HG03175 (cell line): Measurements from ENCODE around the gene NRG2.
A peak's percentile ranks its signal among the peaks of the same experiment; 100 is the strongest.

Experiments
- ATAC-seq: cut with Tn5 transposase; IDR thresholded peaks from one replicate; pipeline ENCODE4 v1.9.1; 2021; ENCODE audit warnings: mild to moderate bottlenecking, moderate library complexity; ENCODE audit not compliant: unreplicated experiment

The NRG2 gene

DNA sequence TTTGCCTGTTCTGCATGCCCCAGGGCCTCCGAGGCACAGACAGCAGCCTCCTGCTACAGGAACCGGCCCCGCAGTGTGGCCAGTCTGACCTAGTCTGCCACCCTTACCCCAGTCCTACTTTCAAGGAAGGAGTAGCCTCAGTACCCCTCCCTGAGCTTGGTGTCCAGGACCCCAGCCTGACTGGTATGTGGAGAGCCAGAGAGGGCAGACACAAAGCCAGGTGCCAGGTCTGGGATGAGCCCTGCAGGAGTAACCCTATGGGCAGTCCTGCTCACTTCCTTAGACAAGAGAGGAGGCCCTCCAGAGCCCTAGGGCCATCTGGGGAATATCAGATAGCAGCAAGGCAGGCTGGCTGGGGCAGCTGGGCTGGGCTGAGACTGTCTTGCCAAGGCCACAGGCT lies 67.8 kb downstream of the NRG2 start:
- no peak for ATAC-seq

DNA sequence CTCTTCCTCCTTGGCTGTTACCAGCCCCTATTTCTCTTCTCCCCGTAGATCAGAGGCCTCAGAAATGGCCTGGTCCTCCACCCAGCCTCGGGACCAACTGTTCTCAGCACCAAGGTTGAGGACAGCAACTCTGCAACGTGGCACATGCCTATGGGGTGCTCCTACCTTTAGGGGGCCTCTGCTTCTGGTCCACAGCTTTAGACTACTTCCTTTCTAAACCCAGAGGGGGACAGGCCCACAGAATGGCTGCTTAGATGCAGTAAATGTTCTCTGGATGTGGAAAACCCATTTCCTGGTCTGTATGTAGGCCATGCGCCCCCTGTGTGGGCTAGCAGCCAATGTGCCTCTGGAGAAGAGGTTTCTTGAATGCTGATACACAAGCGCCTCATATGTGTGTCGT lies 68.4 kb downstream of the NRG2 start:
- ATAC-seq: no peak

DNA sequence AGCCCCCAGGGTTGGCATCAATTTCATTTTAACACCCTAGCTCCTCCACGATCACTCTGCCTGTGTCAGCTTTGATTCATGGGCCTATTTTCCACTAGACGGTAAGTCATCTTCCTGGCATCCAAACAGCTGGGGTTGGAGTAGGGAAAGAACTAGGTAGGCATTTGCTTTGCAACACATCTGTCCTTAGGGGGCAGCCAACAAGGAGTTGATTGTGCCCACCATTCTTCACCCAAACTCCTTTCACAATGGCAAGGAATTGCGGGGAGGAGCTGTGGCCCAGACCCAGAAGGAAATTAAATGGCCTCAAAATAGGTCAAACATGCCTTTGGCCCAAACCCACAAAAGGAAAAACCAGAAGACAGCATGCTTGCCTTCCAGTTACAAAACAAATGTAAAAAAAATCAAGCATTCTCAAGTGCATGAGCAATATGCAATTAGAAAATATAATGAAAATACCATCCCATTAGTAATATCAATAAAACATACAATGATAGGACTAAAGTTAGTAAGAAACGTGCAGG lies 71.8 kb downstream of the NRG2 start:
- ATAC-seq: no peak

DNA sequence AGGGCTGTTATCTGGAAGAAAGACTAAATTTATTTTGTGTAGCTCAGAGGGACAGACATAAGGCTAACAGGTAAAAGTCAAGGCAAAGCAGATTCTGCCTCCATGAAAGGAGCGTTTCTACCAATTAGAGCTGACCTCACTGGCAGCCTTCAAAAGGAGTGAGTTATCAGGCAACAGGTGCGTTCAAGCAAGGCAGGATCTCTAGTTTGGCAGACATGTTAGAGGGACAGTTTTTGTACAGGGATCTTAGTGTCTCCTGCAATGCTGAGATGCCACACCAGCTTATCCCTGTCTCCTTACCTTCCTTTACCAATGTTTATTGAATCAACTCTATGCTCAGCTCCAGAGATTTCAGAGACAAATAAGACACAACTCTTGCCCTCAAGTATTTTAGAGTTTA lies 73.8 kb downstream of the NRG2 start:
- ATAC-seq: no peak

DNA sequence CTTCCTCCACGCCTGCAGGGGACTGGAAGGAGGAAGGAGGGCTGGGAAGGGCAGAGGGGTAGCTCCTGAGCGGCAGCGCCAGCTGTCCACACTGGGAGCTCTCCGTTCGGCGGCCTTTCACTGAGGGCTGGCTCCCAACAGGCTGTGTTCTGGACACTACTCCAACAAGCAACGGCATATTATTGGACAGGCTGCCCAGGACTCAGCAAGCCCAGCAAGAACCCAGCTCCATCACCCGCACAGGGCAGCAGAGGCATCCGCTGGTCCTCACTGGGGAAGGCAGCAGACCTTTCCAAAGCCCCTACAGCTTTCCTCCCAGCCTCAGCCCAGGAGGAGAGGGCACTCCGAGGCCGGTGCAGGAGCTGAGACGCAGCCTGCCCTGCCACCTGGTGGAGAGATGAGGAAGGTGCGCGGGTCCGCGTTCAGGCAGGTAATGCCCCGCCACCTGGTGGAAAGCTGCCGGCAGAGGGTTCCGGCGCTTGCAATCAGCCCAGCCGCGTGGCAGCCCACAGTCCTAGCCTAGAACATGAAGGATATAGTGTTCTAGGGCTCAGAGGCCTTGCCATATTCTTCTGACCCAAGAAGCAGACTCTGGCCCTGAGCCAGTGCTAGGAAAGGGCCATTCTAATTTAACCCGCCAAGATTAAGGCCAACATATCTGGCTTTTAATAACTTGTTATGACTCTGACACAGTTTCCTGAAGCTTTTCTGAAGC lies 74.4 kb downstream of the NRG2 start:
- ATAC-seq: peak; percentile 92

DNA sequence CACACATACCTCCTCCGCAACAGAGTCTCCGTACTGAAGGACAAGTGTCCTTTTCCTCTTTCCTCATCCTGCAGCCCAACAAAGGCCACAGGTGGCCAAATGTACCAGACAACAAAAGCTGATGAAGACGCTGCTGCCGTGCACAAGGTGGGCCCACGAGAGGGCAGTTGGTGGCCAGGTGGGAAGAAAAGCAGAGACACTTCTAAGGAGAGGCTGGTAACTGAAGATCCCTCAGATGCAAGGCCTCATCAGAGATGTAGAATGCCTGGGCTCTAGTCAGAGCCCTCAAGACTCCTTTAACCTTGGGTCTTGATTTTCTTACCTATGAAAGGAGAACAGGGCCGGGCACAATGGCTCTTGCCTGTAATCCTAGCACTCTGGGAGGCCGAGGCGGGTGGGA lies 75.7 kb downstream of the NRG2 start:
- ATAC-seq: no peak

DNA sequence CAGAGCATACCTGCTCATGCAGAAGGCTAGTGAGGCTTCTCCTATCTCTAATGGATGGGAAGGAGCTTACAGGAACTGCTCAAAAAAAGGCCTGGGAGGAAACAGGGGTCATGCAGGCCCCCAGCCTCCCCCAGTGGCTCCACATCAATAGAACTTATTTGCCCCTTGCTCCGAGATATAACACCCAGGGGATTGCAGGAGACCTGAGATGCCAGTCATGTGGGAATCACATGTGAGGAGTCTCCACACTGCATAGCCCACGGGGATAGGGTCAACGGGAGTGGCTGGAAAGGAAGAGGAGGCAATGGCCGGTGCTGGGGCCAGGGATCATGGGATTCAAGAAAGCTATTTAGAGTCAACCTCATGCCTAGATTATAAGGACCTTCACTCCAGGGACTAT lies 76.2 kb downstream of the NRG2 start:
- ATAC-seq: no peak

DNA sequence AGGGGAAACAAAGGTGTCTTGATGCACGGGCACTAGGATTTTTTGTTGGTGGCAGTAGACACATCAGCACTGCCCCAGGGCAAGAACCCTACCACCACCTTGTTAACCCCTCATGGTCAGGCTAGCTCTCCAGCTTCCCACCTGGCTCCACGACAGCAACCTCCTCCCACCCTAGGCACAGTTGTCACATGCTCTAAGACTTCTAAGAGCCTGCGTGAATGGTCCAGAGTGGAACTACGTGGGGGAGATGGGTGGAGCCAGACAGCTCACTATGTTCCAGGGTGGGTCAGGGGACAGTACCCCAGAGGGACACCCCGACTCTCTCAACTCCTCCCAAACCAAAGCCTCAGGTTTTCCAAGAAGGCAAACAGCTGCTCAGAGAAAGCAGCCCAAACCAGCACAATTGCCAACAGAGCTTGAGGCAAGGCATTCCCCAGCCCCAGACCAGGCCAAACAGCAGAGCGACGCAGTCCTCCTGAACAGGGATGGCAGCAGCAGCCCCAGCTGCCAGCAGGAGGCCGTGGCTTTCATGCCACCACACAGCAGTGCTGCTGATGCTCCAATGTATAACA lies 78.0 kb downstream of the NRG2 start:
- no peak for ATAC-seq

DNA sequence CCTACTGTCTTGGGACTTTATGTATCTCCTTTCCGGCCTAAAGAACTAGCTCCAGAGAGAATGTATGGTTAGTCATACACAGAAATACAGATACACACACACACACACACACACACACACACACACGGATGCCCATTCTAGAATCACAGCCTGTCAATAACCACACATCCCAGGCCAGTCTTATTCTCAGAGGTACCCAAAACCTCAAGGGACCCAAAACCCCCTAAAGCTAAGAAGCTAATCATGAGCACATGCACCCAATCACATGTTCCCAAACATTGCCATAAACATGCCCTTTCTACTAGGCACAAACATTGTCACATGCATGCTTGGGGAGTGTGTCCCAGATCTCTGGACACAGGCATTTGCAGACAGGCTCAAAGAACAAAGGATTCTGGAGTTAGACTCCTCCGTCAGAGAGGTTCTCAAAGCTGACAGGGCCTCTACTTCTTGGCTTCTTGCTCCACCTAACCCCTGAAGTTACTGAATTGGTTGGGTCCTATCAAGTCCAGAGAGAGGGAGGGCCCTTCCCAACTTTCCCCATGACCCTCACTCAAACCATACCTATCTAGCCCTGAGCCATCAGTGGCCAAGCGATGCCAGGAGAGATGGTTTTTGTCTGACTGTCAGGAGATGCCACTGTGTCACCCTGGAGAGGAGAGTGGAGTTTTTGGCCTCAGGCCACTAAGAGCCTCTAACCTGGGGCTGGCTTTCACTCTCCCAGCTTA lies 78.7 kb downstream of the NRG2 start:
- no peak for ATAC-seq

DNA sequence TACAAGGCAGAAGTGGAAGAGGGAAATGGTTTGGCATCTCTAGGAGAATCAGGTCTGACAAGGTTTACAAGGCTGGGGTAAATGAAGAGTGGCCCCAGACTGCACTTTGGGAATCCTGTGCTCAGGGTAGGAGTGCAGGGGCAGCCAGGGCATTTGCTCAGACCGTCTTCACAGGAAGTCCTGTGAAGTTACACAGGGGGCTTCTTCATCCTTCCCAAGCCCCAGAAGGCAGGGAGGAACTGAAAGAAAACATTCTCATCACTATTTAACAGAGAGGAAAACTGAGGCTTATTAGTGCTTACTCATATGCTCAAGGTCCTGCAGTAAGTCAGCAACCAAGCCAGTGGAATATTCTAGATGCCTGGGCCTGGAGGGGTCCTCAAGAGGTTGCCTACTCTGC lies 80.7 kb downstream of the NRG2 start:
- no peak for ATAC-seq

DNA sequence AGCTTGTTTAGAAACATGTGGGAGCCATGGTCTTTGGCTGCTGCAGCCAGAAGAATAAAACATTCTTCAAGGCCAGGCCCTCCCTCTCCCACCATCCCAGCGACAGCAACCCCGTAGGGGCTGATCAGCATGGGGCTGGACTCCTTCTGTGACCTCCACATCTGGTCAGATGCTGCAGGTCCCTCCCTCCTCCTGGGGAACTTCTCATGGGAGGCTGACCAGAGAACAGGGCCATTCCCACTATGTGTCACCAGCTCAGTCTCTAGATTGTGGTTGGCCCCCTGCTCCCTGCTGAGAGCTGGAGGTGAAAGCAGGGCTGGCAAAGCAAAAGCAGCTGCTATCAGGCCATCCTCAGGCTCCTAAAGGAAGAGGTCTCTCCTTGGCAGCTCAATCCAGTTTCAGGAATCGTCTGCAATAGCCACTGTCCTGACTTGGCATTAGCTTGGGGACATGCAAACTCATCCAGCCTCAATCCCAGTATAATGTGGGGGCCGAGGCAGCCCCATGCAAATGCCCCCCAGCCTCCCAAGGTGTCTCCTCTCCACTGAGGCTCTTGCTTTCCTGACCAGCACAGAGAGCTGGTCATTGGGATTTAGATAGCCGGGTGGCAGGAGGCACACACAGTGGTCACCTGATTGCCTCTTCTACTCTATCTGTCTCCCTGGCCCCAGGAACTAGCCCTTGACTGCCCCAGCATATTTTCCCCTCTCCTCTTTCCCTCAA lies 81.5 kb downstream of the NRG2 start:
- peak; percentile 54 for ATAC-seq

DNA sequence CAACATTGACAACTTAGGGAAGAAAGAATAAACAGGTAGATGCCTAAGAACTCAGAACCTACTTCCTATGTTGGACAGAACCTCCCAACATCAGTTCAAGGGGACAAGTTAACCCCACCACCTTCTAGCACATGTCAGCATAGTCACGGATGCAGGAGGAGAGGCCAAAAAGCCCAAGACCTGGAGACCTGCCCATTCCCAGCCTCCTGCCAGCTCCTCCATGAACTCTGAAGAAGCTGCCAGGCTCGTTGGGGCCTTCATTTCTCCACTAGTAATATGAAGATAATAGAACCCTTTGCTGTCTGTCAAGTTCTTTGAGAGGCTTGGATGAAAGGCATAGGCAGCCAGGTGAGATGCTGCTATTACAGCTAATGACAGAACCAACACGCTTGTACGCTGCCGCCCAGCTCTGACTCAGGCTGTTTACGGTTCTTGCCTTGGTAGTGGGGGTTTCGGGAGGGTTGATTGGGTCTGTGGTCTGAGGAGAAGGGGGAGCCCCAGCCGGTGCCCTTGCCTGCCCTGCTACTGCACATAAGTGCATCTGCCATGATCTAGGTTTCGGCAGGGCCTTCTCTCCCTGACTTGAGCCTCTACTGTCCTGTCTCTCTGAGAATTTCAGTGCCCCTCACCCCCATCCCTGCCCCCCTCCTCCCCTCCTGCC lies 82.2 kb downstream of the NRG2 start:
- ATAC-seq: peak; percentile 84

DNA sequence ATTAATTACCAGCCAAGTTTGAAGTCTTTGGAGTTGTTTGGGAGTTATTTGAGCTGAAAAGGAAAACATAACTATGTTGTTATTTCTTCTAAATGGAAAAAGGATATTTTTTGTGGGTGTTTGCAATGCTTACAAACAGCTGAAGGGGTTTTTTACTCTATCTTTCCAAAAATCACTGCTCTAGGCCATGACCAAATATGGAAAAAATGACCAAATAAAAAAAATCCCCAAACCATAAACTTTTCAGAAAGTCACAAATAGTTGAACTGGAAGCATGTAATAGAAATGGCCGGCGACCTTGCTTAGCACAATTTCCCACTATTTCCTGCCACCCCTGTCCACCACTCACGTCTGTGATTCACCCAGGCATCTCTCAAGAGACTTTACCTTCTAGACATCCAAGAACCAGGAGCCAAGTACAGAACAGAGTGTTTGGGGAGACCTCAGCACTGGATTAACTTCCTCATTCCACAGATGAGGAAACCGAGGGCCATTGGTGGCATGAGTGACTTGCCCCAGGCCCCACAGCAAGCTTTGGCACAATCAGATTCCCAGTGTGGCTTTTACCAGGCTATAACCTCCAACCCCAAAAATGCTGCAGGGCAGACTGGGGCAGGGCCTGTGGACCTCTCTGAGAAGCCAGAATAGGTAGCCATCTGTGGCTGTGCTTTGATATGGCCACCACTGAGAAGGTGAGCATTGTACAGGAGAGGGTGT lies 84.5 kb downstream of the NRG2 start:
- no peak for ATAC-seq

DNA sequence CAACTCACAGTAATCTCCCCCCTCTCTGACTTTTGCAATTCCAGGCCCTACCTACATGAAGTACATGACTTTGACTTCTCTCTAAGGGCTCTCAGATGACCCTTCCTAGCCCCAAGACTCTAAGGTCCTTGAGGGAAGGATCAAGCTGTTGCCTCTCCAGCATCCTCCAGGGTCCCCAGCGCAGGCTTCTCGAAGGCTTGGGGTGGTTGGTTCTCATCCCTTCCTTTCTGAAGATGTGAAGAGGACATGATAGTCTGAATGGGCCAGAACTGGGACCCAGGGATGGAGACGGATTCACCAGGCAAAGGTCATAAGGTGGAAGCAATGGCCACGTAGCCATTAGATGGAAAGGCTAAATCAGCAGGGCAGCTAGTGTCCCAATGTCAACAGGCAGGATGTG lies 86.8 kb downstream of the NRG2 start:
- no peak for ATAC-seq

DNA sequence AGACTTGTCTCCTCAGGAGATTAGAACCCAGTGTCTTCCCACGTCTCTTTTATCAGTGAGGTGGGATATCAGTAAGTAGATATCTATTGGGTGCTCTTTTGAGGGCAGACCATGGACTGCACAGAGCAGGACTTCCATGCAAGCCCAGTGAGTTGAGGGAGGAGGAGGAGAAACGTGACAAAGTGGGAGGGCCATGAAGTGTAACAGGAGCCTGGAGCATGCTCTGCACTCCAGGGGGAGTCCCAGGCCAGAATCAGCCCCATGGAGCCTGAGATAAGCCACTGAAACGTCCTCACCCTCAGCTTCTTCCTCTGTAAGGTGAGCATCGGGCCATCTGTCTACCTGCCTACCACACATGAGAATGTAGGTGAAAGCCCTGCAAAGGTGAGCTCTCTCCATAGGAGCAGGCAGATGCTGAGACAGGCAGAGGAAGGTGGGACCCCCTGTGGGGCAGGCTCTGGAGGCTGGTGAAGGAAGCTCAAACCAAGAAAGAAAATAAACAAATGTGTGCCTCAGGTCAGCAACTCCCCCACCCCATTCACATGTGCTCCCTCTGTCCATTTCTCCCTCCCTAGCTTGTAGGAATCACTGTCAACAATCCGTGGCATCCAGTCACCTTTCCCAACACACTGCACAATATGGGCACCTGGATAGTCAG lies 87.4 kb downstream of the NRG2 start:
- ATAC-seq: no peak

DNA sequence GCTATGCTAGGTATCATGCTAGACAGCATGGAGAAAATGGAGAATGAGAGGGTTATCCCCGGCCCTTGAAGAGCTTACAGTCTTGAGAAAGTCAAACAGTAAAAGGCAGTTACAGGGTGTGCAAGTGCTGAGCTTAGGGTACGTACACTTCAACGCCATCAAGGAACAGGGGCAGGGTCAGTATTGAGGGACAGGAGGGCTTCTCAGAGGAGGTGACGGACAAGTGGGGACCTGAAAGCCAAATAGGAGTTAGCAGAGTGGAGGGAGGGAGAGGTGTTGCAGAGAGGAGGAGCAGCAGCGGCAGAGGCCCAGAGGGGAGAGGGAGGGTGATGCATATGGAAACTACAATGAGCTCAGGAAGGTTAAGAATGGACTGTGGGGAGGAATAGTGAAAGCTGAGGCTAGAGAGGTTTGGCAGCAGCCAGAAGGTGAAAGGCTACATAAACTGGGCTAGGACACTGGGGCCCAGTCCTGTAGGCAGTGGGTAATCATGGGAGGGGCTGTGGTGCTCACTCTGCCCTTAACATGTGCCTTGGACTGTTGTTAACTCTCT lies 88.0 kb downstream of the NRG2 start:
- ATAC-seq: no peak

DNA sequence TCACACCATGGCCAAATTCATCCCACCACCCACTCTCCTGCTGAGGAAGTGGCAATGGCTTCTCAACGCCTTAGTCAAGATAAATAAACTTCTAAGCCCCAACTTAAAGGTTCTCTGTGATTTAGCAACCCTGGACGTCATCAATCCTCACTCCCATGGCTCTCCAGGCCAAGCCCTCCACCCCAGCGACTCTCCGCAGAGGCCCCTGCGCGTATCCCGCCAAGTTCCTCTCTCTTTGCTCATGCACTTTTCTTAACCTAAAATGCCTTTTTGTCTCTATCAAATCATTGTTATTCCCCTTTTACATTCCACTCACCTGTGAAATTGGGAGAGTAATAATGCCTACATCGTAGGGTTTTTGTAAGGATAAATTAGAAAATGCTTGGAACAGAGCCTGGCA lies 88.6 kb downstream of the NRG2 start:
- ATAC-seq: no peak

DNA sequence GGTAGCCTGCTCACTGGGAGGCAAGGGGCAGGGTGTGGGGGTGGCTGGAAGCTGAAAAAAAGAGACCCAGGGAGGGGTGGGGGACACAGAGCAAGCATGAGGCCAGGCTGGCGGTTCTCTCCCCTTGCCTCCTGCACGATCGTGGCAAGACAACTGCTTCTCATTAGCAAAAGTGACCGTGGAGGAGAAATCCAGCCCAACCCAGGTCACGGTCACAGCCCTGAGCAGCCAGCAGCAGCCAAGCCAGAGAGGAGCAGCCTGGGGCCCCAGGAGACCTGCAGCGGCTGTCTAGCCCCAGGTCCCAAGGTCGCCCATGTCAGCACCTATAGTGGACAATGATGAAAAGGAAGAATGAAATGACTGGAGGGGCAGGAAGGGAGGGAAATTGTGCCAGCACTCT lies 89.1 kb downstream of the NRG2 start:
- ATAC-seq: no peak

DNA sequence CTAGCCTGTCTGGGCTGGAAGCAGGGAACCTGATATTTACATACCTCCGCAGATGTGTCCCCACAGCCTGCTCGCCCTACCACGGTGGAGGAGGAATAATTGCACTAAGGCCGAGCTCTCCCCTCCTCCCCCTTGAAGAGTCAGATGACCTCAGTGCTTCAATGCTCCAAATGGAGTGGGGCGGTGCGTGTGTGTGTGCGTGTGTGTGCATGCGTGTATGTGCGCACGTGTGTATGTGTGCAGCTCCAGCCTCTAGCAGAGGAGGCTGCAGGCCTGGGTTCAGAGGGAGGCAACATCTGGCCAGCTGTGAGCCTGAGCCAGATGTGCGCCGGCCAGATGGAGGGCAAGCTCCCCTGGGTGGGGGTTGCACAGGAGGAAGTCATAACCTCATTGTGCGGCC lies 90.5 kb downstream of the NRG2 start:
- no peak for ATAC-seq

DNA sequence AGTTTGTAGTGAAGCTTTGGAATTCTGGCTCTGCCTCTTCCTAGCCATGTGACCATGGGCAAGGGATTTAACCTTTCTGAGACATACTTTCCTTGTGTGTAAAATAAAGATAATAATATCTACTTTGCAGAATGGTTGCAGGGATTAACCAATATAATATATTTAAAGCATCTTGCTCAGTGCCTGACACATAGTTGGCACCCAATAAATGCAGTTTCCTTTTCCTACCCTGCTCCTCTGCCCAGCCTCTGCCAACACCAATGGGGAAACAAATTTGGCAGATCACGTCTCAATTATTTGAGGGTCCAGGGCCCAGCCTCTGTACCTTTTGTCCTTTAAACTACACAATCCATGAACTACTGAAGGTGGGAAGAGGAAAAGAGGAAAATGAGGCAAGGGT lies 91.1 kb downstream of the NRG2 start:
- no peak for ATAC-seq
